IMR-90 (cell line): Measurements from ENCODE around the gene SRMS. TPM values are rescaled to one million over a fixed set of nuclear protein-coding genes. Genes with fewer than 3 reads are reported as not detected.

ENCODE experiments used
- ATAC-seq: fragments of 200-7000 bp; cut with Tn5 transposase; 2 replicates; pipeline ENCODE4 v1.9.1; 2020; ENCODE audit warnings: low read depth, mild to moderate bottlenecking, moderate library complexity
- BruUV-seq: library from RNA; stranded (reverse); fragments of 400-500 nt; replicated peaks from 2 replicates; lab custom pipeline; 2021; lab: Mats Ljungman, UMichigan
- CTCF ChIA-PET: fragments of 300-600 bp; formaldehyde crosslinking; extraction: SDS; loops from one replicate; lab custom pipeline; 2021; ENCODE audit warnings: antibody characterized with exemption; lab: Yijun Ruan, JAX
- POLR2A ChIA-PET: fragments of 300-600 bp; sonication (Branson Sonifier 250); formaldehyde crosslinking; loops from one replicate; lab custom pipeline; 2022; ENCODE audit warnings: antibody characterized with exemption; ENCODE audit not compliant: unreplicated experiment; lab: Charles Lee
- DNase-seq: peaks from one replicate; pipeline ENCODE4 v3.0.0; 2013
- H2AFZ ChIP-seq: replicated peaks from 2 replicates; pipeline ENCODE3; 2013; ENCODE audit warnings: low read length, mild to moderate bottlenecking; ENCODE audit not compliant: poor library complexity
- H2AK5ac ChIP-seq: 2 replicates; pipeline ENCODE4 v1.6.1; 2013; ENCODE audit warnings: low read depth, low read length, inconsistent platforms
- H2AK9ac ChIP-seq: replicated peaks from 2 replicates; pipeline ENCODE3; 2013; ENCODE audit warnings: mild to moderate bottlenecking, low read depth, low read length, moderate library complexity; ENCODE audit not compliant: poor library complexity
- H2BK120ac ChIP-seq: 2 replicates; pipeline ENCODE4 v1.6.1; 2013; ENCODE audit warnings: low read depth, low read length, inconsistent platforms
- H2BK15ac ChIP-seq: 3 replicates; pipeline ENCODE4 v1.6.1; 2013; ENCODE audit warnings: low read depth, low read length, inconsistent platforms
- H2BK20ac ChIP-seq: 2 replicates; pipeline ENCODE4 v1.6.1; 2013; ENCODE audit warnings: low read depth, mild to moderate bottlenecking, inconsistent platforms, low read length, moderate library complexity
- H2BK5ac ChIP-seq: 2 replicates; pipeline ENCODE4 v1.6.1; 2013; ENCODE audit warnings: mild to moderate bottlenecking, low read depth, low read length, inconsistent platforms; ENCODE audit not compliant: poor library complexity, severe bottlenecking
- H3K14ac ChIP-seq: replicated peaks from 2 replicates; pipeline ENCODE4 v1.6.1; 2013; ENCODE audit warnings: low read depth, low read length, inconsistent platforms
- H3K18ac ChIP-seq: 2 replicates; pipeline ENCODE4 v1.6.1; 2013; ENCODE audit warnings: low read depth, low read length, control low read depth
- H3K23ac ChIP-seq: 2 replicates; pipeline ENCODE4 v1.6.1; 2013; ENCODE audit warnings: low read depth, low read length, inconsistent platforms
- H3K27ac ChIP-seq: 2 replicates; pipeline ENCODE4 v1.5.1; 2013; ENCODE audit warnings: mild to moderate bottlenecking, control low read depth, low read length; ENCODE audit not compliant: insufficient read depth
- H3K27me3 ChIP-seq: 2 replicates; pipeline ENCODE4 v1.6.1; 2013; ENCODE audit warnings: low read length; ENCODE audit not compliant: control insufficient read depth, insufficient read depth
- H3K36me3 ChIP-seq: 2 replicates; pipeline ENCODE4 v1.6.1; 2013; ENCODE audit warnings: low read length, mixed read lengths; ENCODE audit not compliant: control insufficient read depth, insufficient read depth
- H3K4ac ChIP-seq: 2 replicates; pipeline ENCODE4 v1.6.1; 2013; ENCODE audit warnings: low read depth, low read length, inconsistent platforms
- H3K4me1 ChIP-seq: 2 replicates; pipeline ENCODE4 v1.6.1; 2013; ENCODE audit warnings: low read length, mixed read lengths; ENCODE audit not compliant: control insufficient read depth, insufficient read depth
- H3K4me2 ChIP-seq: 2 replicates; pipeline ENCODE4 v1.6.1; 2013; ENCODE audit warnings: low read depth, mild to moderate bottlenecking, control low read depth, low read length, moderate library complexity
- H3K4me3 ChIP-seq: 2 replicates; pipeline ENCODE4 v1.5.1; 2013; ENCODE audit warnings: low read depth, mild to moderate bottlenecking, control low read depth, low read length, moderate library complexity; ENCODE audit not compliant: insufficient read depth
- H3K56ac ChIP-seq: 2 replicates; pipeline ENCODE4 v1.6.1; 2013; ENCODE audit warnings: low read length, inconsistent platforms; ENCODE audit not compliant: insufficient read depth; ENCODE audit errors: extremely low read depth
- H3K79me1 ChIP-seq, 2 experiments: 2 replicates each; pipeline ENCODE4 v1.6.1; 2013; ENCODE audit warnings: low read length in 2 of 2, inconsistent platforms in 1 of 2, low read depth in 1 of 2
- H3K9ac ChIP-seq: 2 replicates; pipeline ENCODE4 v1.6.1; 2013; ENCODE audit warnings: low read depth, low read length, control low read depth
- H3K9me1 ChIP-seq: 2 replicates; pipeline ENCODE4 v1.6.1; 2013; ENCODE audit warnings: low read length, inconsistent platforms; ENCODE audit not compliant: insufficient read depth
- H3K9me3 ChIP-seq: 2 replicates; pipeline ENCODE4 v1.6.1; 2013; ENCODE audit warnings: low read length; ENCODE audit not compliant: control insufficient read depth, insufficient read depth
- H4K20me1 ChIP-seq: 2 replicates; pipeline ENCODE4 v1.6.1; 2013; ENCODE audit warnings: low read length, inconsistent platforms; ENCODE audit not compliant: insufficient read depth
- H4K5ac ChIP-seq: 2 replicates; pipeline ENCODE4 v1.6.1; 2013; ENCODE audit warnings: mild to moderate bottlenecking, low read depth, low read length, control low read depth
- H4K8ac ChIP-seq, 2 experiments: 2 replicates each; pipeline ENCODE4 v1.6.1; 2013; ENCODE audit warnings: low read depth in 2 of 2, low read length in 2 of 2, control low read depth in 1 of 2, inconsistent platforms in 1 of 2
- H4K91ac ChIP-seq: 2 replicates; pipeline ENCODE4 v1.6.1; 2013; ENCODE audit warnings: low read depth, low read length, inconsistent platforms; ENCODE audit not compliant: insufficient read depth
- BHLHE40 ChIP-seq: fragments of 150-350 bp; IDR thresholded peaks from 2 replicates; pipeline ENCODE4 v1.6.1; 2016; ENCODE audit warnings: mild to moderate bottlenecking, low read depth, low read length
- CEBPB ChIP-seq: IDR thresholded peaks from 2 replicates; pipeline ENCODE4 v1.6.1; 2012; ENCODE audit warnings: low read depth, low read length, improper control_type of control experiment
- CHD1 ChIP-seq: IDR thresholded peaks from 2 replicates; pipeline ENCODE4 v1.6.1; 2012; ENCODE audit warnings: low read depth, low read length, improper control_type of control experiment
- NFE2L2 ChIP-seq: fragments of 150-350 bp; IDR thresholded peaks from 2 replicates; pipeline ENCODE4 v1.6.1; 2016; ENCODE audit warnings: low read depth, mild to moderate bottlenecking, low read length
- POLR2A ChIP-seq: IDR thresholded peaks from 2 replicates; pipeline ENCODE4 v1.6.1; 2012; ENCODE audit warnings: mild to moderate bottlenecking, low read depth, low read length
- RAD21 ChIP-seq: IDR thresholded peaks from 2 replicates; pipeline ENCODE4 v1.6.1; 2012; ENCODE audit warnings: low read length, improper control_type of control experiment
- RFX5 ChIP-seq: IDR thresholded peaks from 2 replicates; pipeline ENCODE4 v1.8.0; 2012; ENCODE audit warnings: low read depth, mild to moderate bottlenecking, low read length, moderate library complexity
- WGBS, 2 experiments: methylation state at CpG; one replicate each; pipeline versions ENCODE4 v1.1.5 to v1.1.7; 2013; ENCODE audit warnings: missing lambda C conversion rate in 2 of 2; ENCODE audit not compliant: insufficient read length in 1 of 2; ENCODE audit errors: extremely low coverage in 2 of 2; 5-methylcytosine and 5-hydroxymethylcytosine counted together
- dilution Hi-C: fragments of 300-500 bp; cut with HindIII; formaldehyde crosslinking; loops from one replicate; pipeline ENCODE4 v1.14.3; 2018; ENCODE audit warnings: low sequenced_read_pairs; ENCODE audit not compliant: unreplicated experiment
- in situ Hi-C: fragments of 300-500 bp; cut with MboI; formaldehyde crosslinking; loops from 3 replicates; pipeline ENCODE4 v1.14.3; 2019; ENCODE audit warnings: low sequenced_read_pairs, inconsistent platforms, mixed read lengths
- intact Hi-C: fragments of 100-400 bp; cut with micrococcal nuclease; formaldehyde crosslinking; loops from 2 replicates; pipeline ENCODE4 v1.10.0; 2022
- polyA plus RNA-seq, 3 experiments: library from polyadenylated mRNA; depleted of rRNA; stranded (reverse); fragments of >200 nt; gene quantifications; 2 replicates each; pipeline ENCODE4 v1.2.3, GENCODE V29; 2012; ENCODE audit warnings: low replicate concordance in 1 of 3
- total RNA-seq: library from RNA; depleted of rRNA; stranded (reverse); fragments of >200 nt; gene quantifications from 2 replicates; pipeline ENCODE4 v1.2.3, GENCODE V29; 2012
- TF ChIP-seq, protein P1 (sequence below): fragments of 150-350 bp; IDR thresholded peaks from 2 replicates; pipeline ENCODE4 v1.6.1; 2017; ENCODE audit warnings: mild to moderate bottlenecking, antibody characterized with exemption, low read length, low read depth
- TF ChIP-seq, protein P2 (sequence below): conservative IDR thresholded peaks from 2 replicates; pipeline ENCODE4 v1.5.1; 2012; ENCODE audit warnings: mild to moderate bottlenecking, low read depth, low read length, improper control_type of control experiment

Gene SRMS
- total and polyA plus RNA-seq, 2 of the 4 experiments (the other 2 are of a cell fraction), result not detected

DNA sequence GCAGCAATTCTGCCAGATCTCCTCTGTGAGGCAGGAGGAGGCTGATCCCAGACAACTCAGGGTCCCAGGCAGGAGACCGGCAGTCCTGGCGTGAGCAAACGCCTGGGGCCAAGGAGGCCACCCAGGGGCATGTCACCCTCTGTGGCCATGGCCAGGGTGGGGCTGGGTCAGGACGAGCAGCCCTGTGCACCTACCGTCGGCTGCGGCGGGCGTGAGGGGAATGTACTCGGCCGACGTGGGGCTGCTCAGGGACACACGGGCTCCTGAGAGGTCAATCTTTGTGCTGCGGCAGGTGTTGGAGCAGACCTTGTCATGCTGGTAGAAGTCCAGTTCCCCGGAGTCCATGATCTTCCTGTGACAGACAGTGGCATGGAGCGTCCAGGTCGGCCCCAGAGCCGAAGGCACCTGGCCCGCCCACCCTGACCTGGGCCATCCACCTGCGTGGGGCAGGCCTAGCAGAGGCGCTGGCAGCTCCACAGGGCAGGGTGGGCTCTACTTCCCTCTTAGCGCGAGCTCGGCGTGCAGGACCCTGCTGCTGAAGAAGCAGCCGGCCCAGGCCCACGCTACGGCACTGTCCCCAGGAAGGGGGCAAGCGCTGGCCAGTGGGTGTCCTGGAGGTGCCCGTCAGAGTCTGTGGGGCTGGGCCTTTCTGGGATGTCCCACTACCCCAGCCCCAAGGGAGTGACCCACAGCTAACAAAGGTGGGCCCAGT is 48.0 kb upstream of the SRMS start:
- no peak overlapping the region for H3K23ac ChIP-seq
- CTCF ChIA-PET, result no interaction called here
- H3K14ac ChIP-seq, result no peak overlapping the region
- ATAC-seq (no peak), DNase-seq (no peak)
- in situ Hi-C loops, result no loop called here
- peaks cover 48% of the 10 kb centered on the region for H3K36me3 ChIP-seq
- H3K9me3 ChIP-seq, result no peaks in the 10 kb centered on the region
- no peak overlapping the region for H2BK5ac ChIP-seq
- H3K56ac ChIP-seq, result no peak overlapping the region
- no peak overlapping the region for H3K27ac ChIP-seq
- H3K4me1 ChIP-seq, result peaks cover 7% of the 10 kb centered on the region
- no peak overlapping the region for H2AK5ac ChIP-seq
- no peak overlapping the region for H2BK20ac ChIP-seq
- H3K4ac ChIP-seq, result no peak overlapping the region
- H2AK9ac ChIP-seq, result no peak overlapping the region
- peaks cover 7 to 24% of the 10 kb centered on the region in 2 experiments for H3K79me1 ChIP-seq
- intact Hi-C loops, result no loop called here
- H2BK15ac ChIP-seq, result no peak overlapping the region
- H3K4me3 ChIP-seq, result no peak overlapping the region
- H4K5ac ChIP-seq, result no peak overlapping the region
- H3K27me3 ChIP-seq, result no peaks in the 10 kb centered on the region
- TF ChIP-seq, protein P1, sequence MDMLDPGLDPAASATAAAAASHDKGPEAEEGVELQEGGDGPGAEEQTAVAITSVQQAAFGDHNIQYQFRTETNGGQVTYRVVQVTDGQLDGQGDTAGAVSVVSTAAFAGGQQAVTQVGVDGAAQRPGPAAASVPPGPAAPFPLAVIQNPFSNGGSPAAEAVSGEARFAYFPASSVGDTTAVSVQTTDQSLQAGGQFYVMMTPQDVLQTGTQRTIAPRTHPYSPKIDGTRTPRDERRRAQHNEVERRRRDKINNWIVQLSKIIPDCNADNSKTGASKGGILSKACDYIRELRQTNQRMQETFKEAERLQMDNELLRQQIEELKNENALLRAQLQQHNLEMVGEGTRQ, result no peak
- TF ChIP-seq CHD1 (no peak), RAD21 (no peak), NFE2L2 (no peak), CEBPB (no peak), BHLHE40 (no peak), RFX5 (no peak), POLR2A (no peak)
- TF ChIP-seq, protein P2, sequence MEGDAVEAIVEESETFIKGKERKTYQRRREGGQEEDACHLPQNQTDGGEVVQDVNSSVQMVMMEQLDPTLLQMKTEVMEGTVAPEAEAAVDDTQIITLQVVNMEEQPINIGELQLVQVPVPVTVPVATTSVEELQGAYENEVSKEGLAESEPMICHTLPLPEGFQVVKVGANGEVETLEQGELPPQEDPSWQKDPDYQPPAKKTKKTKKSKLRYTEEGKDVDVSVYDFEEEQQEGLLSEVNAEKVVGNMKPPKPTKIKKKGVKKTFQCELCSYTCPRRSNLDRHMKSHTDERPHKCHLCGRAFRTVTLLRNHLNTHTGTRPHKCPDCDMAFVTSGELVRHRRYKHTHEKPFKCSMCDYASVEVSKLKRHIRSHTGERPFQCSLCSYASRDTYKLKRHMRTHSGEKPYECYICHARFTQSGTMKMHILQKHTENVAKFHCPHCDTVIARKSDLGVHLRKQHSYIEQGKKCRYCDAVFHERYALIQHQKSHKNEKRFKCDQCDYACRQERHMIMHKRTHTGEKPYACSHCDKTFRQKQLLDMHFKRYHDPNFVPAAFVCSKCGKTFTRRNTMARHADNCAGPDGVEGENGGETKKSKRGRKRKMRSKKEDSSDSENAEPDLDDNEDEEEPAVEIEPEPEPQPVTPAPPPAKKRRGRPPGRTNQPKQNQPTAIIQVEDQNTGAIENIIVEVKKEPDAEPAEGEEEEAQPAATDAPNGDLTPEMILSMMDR, result no peak
- POLR2A ChIA-PET, result no interaction called here
- peaks cover 4% of the 10 kb centered on the region; the same call in 1 of the 2 replicates for H3K9me1 ChIP-seq
- no peak overlapping the region for H2BK120ac ChIP-seq
- H2AFZ ChIP-seq, result no peak overlapping the region
- BruUV-seq, result no TSS peak
- H4K91ac ChIP-seq, result no peak overlapping the region
- H4K20me1 ChIP-seq, result no peaks in the 10 kb centered on the region; the same call in none of the 2 replicates
- dilution Hi-C loops, result no loop called here
- H4K8ac ChIP-seq, result no peak overlapping the region
- WGBS, 2 experiments, result 88% methylated on average over 16 of the region's 30 CpGs; no CpG with 5 or more reads in 1 of the 2 experiments
- no peak overlapping the region for H3K4me2 ChIP-seq
- no peak overlapping the region for H3K18ac ChIP-seq
- H3K9ac ChIP-seq, result no peak overlapping the region
